Liver (tissue), 9 donors: Measurements from ENCODE around the gene OTOA. TPM values are rescaled to one million over a fixed set of nuclear protein-coding genes. Genes with fewer than 3 reads are reported as not detected.

Experiments used
- DNase-seq: peaks from one replicate; pipeline ENCODE4 v3.0.0-alpha.2; 2017; ENCODE audit warnings: low spot score
- H3K27ac ChIP-seq, 2 donors: one replicate each; pipeline ENCODE4 v1.7.0; 2013; ENCODE audit warnings: inconsistent platforms in 2 of 2, low read length in 2 of 2, control low read depth in 1 of 2, low read depth in 1 of 2, mild to moderate bottlenecking in 1 of 2
- H3K27me3 ChIP-seq, 4 donors: one replicate each; pipeline versions ENCODE4 v1.6.1 to v1.7.0; 2013; ENCODE audit warnings: low read length in 3 of 4, inconsistent platforms in 1 of 4, mild to moderate bottlenecking in 1 of 4, moderate library complexity in 1 of 4; ENCODE audit not compliant: control insufficient read depth in 4 of 4, insufficient read depth in 4 of 4
- H3K36me3 ChIP-seq, 4 donors: one replicate each; pipeline versions ENCODE4 v1.6.1 to v1.7.0; 2013; ENCODE audit warnings: low read length in 3 of 4, mild to moderate bottlenecking in 3 of 4, low read depth in 1 of 4, moderate library complexity in 1 of 4; ENCODE audit not compliant: control insufficient read depth in 4 of 4, insufficient read depth in 3 of 4
- H3K4me1 ChIP-seq, 4 donors: one replicate each; pipeline versions ENCODE4 v1.6.1 to v1.7.0; 2013; ENCODE audit warnings: low read length in 3 of 4, mild to moderate bottlenecking in 3 of 4, moderate library complexity in 1 of 4; ENCODE audit not compliant: control insufficient read depth in 4 of 4, insufficient read depth in 4 of 4
- H3K4me3 ChIP-seq, 3 donors: one replicate each; pipeline versions ENCODE4 v1.6.1 to v1.7.0; 2013; ENCODE audit warnings: low read length in 3 of 3, control low read depth in 1 of 3, low read depth in 1 of 3, mild to moderate bottlenecking in 1 of 3
- H3K9ac ChIP-seq, 2 donors: one replicate each; pipeline ENCODE4 v1.7.0; 2013; ENCODE audit warnings: low read length in 2 of 2, mild to moderate bottlenecking in 2 of 2, moderate library complexity in 2 of 2, control low read depth in 1 of 2, low read depth in 1 of 2
- H3K9me3 ChIP-seq, 4 donors: one replicate each; pipeline versions ENCODE4 v1.6.1 to v1.7.0; 2013; ENCODE audit warnings: low read length in 3 of 4; ENCODE audit not compliant: control insufficient read depth in 4 of 4
- CTCF ChIP-seq: fragments of 150-350 bp; IDR thresholded peaks from 2 replicates; pipeline ENCODE4 v1.5.1; 2017; ENCODE audit warnings: improper control_type of control experiment, low read depth, low read length; ENCODE audit not compliant: missing input control
- EGR1 ChIP-seq, 2 donors: IDR thresholded peaks; 2 replicates each; pipeline ENCODE4 v1.6.1; 2016 to 2018; ENCODE audit warnings: antibody characterized with exemption in 2 of 2, low read depth in 2 of 2
- FOXA2 ChIP-seq: IDR thresholded peaks from 2 replicates; pipeline ENCODE4 v1.6.1; 2016; ENCODE audit warnings: antibody characterized with exemption
- GABPA ChIP-seq, 2 donors: IDR thresholded peaks in 1 of 2; conservative IDR thresholded peaks in 1 of 2; 2 replicates each; pipeline ENCODE4 v1.6.1; 2016; ENCODE audit warnings: antibody characterized with exemption in 2 of 2, mild to moderate bottlenecking in 1 of 2, moderate library complexity in 1 of 2
- HNF4A ChIP-seq, 2 donors: conservative IDR thresholded peaks; 2 replicates each; pipeline ENCODE4 v1.6.1; 2016; ENCODE audit warnings: antibody characterized with exemption in 2 of 2, mild to moderate bottlenecking in 2 of 2
- HNF4G ChIP-seq: IDR thresholded peaks from 2 replicates; pipeline ENCODE4 v1.6.1; 2016; ENCODE audit warnings: antibody characterized with exemption
- JUND ChIP-seq, 2 donors: IDR thresholded peaks; 2 replicates each; pipeline ENCODE4 v1.6.1; 2016; ENCODE audit warnings: antibody characterized with exemption in 2 of 2
- MAX ChIP-seq: IDR thresholded peaks from 2 replicates; pipeline ENCODE4 v1.6.1; 2016; ENCODE audit warnings: antibody characterized with exemption
- NR2F2 ChIP-seq: IDR thresholded peaks from 2 replicates; pipeline ENCODE4 v1.6.1; 2016; ENCODE audit warnings: antibody characterized with exemption
- RAD21 ChIP-seq, 2 donors: IDR thresholded peaks; 2 replicates each; pipeline ENCODE4 v1.6.1; 2016; ENCODE audit warnings: antibody characterized with exemption in 2 of 2, mild to moderate bottlenecking in 2 of 2
- REST ChIP-seq: IDR thresholded peaks from 2 replicates; pipeline ENCODE4 v1.6.1; 2016; ENCODE audit warnings: antibody characterized with exemption, mild to moderate bottlenecking
- RXRA ChIP-seq, 2 donors: IDR thresholded peaks; 2 replicates each; pipeline ENCODE4 v1.6.1; 2017 to 2018; ENCODE audit warnings: antibody characterized with exemption in 2 of 2, mild to moderate bottlenecking in 1 of 2
- SP1 ChIP-seq: IDR thresholded peaks from 2 replicates; pipeline ENCODE4 v1.6.1; 2018; ENCODE audit warnings: antibody characterized with exemption, mild to moderate bottlenecking
- TAF1 ChIP-seq: conservative IDR thresholded peaks from 2 replicates; pipeline ENCODE4 v1.6.1; 2016; ENCODE audit warnings: antibody characterized with exemption, mild to moderate bottlenecking
- ZBTB33 ChIP-seq: IDR thresholded peaks from 2 replicates; pipeline ENCODE4 v1.6.1; 2016; ENCODE audit warnings: antibody characterized with exemption
- WGBS: extraction: QIAGEN DNeasy Blood & Tissue Kit; methylation state at CpG from one replicate; pipeline ENCODE4 v1.1.7; 2013; 5-methylcytosine and 5-hydroxymethylcytosine counted together
- polyA plus RNA-seq, 2 donors: library from polyadenylated mRNA; stranded (reverse) in 1 of 2; unstranded in 1 of 2; fragments of 200-250 nt in 1 of 2; fragments of >200 nt in 1 of 2; fragmentation: Nextera tagmentation in 1 of 2; extraction: Ambion mirVana in 1 of 2; gene quantifications; one replicate each; pipeline versions ENCODE4 v1.2.1 to v1.2.3, GENCODE V29; 2013 to 2015
- total RNA-seq, 2 donors: library from RNA; depleted of rRNA; stranded (reverse); fragments of >200 nt; gene quantifications; one replicate each; pipeline ENCODE4 v1.2.3, GENCODE V29; 2014
- TF ChIP-seq, protein P1 (sequence below): IDR thresholded peaks from 2 replicates; pipeline ENCODE4 v1.6.1; 2016; ENCODE audit warnings: antibody characterized with exemption
- donor health status: healthy.
- donor health status: healthy.
- donor health status: healthy.
- donor health status: healthy.
- donor health status: healthy.

OTOA gene
- total and polyA plus RNA-seq, 4 donors = 0.05 to 0.17 (median 0.10) TPM

DNA sequence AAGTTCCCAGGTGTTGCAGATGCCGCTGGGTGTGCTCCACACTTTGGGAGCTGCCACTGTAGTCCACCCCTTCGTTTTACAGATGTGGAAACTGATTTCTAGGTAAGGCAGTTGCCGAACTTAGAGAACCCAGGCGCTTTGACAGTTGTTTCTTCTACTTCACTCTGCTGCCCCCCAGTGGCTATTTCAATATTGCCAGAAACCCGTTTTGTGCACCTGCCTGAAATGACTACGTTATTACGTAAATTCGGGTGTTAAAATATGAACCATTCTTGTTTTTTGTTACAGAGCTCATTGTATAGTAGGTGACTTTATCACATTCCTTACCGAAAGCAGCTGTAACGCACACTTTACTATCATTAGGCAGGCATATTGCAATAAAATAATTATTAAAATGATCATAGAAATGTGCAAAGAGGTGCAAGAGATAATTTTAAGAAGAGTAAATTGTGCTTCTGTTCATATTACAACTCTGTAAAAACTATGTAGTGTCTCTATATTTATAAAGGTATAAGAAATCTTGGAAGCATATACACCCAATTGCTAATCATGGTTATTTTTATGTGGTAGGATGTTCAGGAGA is 44.9 kb downstream of the OTOA start:
- Histone ChIP-seq H3K9me3 (no peaks in the 10 kb centered on the region), H3K27ac (no peak overlapping the region), H3K9ac (no peak overlapping the region), H3K36me3 (no peaks in the 10 kb centered on the region), H3K4me3 (no peak overlapping the region), H3K4me1 (peaks cover 0 to 6% (median 0%) of the 10 kb centered on the region in 4 donors), H3K27me3 (no peaks in the 10 kb centered on the region)
- DNase-seq = peak; percentile 81
- TF ChIP-seq MAX (no peak), TAF1 (no peak), FOXA2 (no peak), NR2F2 (no peak), SP1 (no peak), ZBTB33 (no peak), EGR1 (IDR thresholded peaks at IDR 0.05; ENCODE audit: low read depth in 2 of 2) (no peak), RXRA (IDR thresholded peaks at IDR 0.05) (no peak), JUND (IDR thresholded peaks at IDR 0.05) (no peak), RAD21 (IDR thresholded peaks at IDR 0.05) (peak; percentile 83 to 87), GABPA (IDR thresholded peaks at IDR 0.05 in 1 of 2, conservative IDR thresholded peaks at IDR 0.05 in 1 of 2) (no peak), HNF4A (conservative IDR thresholded peaks at IDR 0.05) (no peak), CTCF (peak; percentile 83), HNF4G (no peak), REST (no peak)
- TF ChIP-seq, protein P1, sequence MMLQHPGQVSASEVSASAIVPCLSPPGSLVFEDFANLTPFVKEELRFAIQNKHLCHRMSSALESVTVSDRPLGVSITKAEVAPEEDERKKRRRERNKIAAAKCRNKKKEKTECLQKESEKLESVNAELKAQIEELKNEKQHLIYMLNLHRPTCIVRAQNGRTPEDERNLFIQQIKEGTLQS = no peak
- WGBS = 3% methylated on average over 10 of the region's 10 CpGs

DNA sequence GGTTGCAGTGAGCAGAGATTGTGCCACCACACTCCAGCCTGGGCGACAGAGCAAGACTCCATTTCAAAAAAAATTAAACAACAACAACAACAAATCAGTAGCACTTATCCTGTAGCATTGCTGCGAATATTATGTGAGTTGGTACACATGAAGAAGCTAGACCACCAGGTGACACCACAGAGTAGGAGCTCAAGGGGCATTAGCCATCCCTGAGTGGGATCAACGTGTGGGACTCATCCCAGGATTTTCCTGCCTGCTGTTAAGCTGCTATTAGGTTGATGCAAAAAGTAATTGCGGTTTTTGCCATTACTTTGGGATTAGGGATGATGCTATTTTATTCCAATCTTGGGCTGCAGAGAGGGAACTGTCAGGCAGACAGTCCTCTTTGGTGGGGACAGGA is 47.2 kb downstream of the OTOA start:
- Histone ChIP-seq H3K4me3 (no peak overlapping the region), H3K27ac (no peak overlapping the region), H3K9ac (no peak overlapping the region), H3K4me1 (peaks cover 0 to 6% (median 0%) of the 10 kb centered on the region in 4 donors), H3K9me3 (no peaks in the 10 kb centered on the region), H3K36me3 (no peaks in the 10 kb centered on the region), H3K27me3 (no peaks in the 10 kb centered on the region)
- WGBS = 78% methylated on average over 4 of the region's 4 CpGs
- no peak for TF ChIP-seq FOXA2
- TF ChIP-seq HNF4A (conservative IDR thresholded peaks at IDR 0.05) = no peak
- DNase-seq = no peak
